GM18517 (cell line): ENCODE measurements around the gene RTL1.

ENCODE experiments used
- ATAC-seq: cut with Tn5 transposase; IDR thresholded peaks from one replicate; pipeline ENCODE4 v1.9.1; 2021; ENCODE audit warnings: mild to moderate bottlenecking, moderate library complexity; ENCODE audit not compliant: unreplicated experiment

Gene RTL1

DNA sequence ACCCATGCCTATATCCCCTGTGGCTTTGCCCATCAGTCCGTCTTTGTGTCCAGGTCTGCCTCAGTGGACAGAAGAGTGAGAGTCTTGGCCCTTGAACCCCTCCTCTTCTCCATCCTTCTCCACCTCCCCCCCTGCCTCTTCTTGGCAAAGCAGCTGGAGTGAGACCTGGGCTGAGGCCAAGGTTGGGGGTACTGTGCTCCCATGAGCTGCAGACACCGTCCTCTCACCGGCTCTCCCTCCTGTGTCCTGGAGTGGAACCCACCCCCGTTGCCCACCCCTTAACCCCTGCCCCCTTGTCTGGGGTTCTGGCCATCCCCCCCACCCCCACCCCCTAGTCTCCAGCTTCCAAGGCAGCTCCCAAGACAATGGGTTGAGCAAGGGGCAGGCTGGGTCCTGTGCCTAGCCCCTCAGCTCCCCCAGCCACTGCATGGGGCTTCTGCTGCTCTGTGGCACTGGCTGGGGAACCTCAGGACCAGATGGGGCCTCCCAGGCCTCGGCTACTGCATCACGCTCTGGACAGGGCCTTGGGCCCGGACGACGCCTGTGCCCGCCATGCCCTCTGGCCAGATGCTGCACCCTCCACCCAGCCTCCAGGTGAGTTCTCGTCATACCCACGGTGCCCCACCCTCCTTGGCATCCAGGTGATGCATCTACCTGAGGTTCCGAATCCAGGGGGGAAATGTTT, 35.7 kb downstream of the RTL1 start:
- ATAC-seq = no peak

DNA sequence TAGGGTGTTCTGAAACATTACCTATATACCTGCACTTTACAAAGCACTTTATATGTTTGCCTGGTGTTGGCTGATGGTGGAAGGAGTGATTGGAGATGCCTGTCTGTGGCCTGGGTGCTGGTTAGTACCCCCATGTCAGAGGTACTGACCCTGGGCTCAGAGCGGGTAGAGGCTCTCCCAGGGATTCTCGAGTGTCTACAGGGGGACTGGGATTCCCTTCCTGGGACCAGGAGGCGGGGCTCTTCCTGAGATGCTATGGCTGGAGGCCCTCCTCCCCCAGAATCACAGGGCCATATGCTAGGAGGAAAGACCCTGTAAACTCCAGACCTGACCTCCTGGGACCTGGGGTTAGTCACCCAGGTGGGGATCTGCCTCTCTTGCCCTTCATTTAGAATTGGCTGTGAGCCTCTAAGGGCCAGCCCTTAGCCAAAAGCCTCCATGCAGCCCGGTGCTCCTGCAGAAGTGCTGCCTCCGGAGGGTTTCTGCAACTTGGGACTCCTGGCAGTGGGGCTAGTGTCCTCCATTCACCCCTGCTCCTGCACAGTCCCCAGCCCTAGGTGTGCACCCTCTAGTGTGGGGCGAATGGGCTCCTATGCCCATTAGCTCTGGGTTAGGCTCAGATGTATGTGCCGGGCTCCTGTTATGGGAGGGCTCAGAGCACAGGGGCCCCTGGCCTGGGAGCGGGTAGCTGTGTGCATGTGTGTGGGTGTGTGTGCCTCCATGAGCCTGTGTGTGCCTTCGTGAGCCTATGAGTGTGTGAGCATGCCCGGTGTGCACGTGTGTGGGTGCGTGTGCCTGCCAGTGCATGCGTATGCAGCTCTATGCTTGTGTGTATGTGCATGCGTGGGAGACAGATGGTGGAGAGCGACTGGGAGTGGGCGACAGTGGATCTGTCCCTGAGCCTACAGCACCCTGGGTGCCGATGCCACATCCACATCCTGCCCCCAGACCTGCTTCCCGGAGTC, 36.6 kb downstream of the RTL1 start:
- ATAC-seq = no peak

DNA sequence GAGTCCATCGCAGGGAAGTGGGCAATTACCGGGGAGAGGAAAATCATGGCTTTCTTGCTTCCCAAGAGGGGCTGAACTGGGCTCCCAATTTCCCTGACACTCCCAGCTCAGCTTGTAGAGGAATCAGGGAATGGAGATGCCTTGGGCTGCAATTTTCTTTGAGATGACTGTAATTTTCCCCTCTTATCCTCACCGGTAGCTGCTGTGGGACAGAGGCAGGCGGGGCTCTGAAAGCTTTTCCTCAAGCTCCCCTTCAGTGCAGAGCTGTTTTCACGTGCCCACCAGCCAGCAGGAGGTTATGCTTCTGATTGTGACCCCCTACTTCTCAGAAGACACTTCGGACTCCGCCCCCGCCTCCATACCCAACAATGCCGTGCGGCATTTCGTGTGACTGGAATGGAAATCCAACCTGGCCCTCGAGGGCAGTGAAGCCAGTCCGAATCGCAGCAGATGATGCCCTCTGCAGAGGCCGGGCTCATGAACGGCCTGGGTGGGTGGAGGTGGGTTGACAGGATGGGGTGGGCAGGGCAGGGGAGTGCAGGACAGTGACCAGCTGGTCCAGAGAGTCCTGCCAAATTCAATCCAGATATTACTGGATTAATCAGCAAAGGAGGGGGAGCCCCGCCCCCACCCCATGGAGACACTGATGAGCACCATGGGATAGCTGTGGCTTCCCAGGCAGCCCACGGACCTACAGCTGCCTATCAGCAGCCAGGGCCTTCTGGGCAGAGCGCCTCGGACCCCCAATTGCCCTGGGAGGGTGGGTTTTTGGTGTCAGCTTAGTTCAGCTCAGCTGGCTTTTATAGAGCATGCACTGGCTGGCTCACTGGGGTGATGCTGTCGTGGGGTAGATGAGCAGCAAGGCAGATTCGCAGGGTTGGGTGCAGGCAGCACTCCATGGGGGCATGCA, 37.6 kb downstream of the RTL1 start:
- no peak for ATAC-seq

DNA sequence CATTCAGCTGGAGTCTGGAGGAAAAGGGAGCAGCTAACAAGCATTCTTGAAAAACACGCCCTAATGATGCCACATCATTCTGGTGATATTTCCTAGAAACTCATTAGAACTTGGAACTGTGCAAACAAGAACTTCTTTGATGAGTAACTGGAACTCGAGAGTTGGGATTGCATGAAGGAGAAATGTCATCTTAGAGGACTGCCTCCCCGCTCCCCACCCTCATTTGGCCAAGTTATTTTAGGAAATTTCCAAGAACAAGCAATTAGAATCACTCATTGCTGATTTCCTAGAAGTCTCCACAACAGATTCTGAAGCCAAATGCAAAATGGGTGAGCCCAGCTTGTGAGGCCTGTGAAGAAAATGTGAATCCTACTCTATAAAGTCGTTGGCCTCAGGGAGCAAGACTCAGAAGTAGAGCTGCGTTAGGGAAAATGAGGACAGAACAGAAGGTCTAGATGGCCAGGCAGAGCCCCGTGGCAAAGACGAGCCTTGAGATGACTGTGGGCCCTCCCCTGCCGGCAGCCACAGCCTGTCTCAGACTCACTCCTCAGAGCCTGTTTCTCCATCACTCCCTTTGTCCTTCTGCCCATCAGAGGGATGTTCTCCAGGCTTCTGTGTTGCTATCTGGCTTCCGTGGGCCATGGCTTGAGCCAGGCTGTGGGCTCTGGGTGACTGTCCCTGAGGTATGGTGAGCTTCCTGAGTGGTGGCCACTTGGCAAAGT, 38.4 kb downstream of the RTL1 start:
- ATAC-seq = no peak

DNA sequence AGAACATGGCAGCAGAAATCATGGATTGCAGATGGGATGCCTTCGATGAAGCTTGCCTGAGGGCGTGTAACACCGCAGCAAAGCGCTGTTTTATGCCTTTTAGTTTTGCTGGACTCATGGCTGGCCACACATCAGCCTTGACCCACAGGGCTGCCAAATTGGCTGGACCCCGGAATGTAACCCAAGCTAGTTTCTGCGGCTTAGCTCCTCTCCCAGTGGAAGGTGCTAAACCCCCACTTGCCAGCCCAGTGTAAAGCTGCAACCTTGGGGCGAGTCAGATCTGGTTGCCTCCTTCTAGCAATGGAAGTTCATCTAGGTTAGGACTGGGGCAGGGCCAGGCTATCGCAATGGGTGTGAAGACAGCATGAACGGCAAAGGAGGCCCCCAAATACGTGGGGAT, 39.3 kb downstream of the RTL1 start:
- no peak for ATAC-seq

DNA sequence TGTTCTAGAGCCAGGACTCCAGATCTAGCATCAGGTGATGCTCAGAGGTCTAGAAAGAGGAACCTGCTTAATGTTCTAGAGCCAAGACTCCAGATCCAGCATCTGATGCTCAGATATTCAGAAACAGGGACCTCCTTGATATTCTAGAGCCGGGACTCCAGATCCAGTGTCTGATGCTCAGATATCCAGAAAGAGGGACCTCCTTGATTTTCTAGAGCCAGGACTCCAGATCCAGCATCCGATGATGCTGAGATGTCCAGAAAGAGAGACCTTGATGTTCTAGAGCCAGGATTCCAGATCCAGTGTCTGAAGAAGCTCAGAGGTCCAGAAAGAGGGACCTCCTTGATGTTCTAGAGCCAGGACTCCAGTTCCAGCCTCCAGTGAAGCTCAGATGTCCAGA, 40.7 kb downstream of the RTL1 start:
- ATAC-seq = no peak

DNA sequence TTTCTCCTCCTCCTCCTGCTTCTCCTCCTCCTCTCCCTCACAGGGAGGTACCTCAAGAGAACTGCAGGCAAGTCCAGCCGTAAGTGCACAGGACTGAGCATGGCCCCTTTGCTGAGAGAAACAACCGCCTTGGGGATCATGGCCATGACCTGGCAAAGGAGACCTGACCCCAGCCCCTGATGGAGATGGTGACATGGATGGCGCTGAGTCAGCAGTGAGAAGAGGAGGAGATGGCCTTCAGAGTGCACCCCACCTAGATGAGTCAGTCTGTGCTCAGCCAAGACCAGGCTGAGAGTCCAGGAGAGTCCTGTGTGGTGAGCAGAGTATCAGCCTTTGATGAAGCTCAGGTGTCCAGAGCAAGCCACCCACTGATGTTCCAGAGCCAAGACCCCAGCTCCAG, 41.2 kb downstream of the RTL1 start:
- no peak for ATAC-seq

DNA sequence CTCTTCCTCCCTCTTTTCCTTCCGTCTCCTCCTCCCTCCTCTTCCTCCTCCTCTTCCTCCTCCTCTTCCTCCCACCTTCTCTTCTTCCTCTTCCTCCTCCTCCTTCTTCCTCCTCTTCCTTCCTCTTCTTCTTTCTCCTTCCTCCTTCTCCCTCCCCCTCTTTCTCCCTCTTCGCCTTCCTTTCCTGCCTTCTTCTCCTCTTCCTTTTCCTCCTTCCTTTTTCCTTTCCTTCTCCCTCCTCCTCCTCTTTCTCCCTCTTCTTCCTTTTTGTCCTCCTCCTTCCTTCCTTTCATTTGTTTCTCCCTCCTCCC, 41.6 kb downstream of the RTL1 start:
- ATAC-seq = no peak

DNA sequence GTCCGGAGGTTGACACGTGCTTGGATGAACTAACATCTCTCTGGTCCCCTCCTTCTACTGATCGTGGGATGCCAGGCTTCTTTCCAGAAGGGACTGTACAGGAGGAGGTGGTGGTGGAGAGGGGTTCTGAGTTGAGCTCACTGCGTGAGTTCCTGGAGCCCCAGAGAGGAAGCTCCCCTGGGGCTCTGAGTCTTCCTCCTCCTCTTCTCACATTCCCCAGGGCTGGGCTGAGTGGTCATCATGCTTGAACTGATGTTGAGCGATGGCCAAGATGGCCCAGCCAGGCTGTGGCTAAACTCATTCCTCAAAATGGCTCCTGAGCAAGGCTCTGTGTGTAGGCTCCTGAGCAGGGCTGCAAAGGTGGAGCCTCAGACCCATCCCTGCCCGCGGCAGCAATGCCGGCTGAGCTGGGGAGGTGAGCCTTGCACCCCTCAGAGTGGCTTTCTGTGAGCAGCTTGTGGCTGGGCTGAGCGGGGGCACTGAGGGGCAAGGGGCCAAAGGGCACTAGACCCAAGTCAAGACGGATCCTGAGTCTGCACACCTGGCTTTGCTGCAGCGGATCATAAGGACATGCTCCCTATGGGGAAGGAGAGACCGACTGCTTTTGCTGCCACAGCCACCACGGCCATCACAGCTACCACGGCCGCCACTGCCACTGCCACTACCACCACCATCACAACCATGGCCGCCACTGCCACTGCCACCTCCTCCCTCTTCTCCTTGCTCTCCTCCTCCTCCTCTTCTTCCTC, 42.2 kb downstream of the RTL1 start:
- no peak for ATAC-seq

DNA sequence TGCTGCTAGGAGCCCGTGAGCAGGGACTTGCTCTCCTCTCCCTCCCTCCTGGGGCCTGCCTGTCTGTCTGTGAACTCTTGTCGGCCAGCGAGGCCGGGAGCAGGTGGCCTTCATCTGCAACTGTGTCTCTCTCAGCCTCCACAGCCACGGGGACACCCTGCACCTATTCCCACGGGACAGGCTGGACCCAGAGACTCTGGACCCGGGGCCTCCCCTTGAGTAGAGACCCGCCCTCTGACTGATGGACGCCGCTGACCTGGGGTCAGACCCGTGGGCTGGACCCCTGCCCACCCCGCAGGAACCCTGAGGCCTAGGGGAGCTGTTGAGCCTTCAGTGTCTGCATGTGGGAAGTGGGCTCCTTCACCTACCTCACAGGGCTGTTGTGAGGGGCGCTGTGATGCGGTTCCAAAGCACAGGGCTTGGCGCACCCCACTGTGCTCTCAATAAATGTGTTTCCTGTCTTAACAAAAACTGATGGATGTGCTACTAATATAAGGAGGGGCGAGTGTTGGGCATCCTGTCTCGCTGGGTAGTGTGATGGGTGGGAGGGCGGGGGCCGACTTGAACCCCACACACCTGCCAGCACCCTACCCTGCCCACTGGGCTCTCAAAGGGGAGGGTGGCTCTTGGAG, 42.9 kb downstream of the RTL1 start:
- ATAC-seq = no peak

DNA sequence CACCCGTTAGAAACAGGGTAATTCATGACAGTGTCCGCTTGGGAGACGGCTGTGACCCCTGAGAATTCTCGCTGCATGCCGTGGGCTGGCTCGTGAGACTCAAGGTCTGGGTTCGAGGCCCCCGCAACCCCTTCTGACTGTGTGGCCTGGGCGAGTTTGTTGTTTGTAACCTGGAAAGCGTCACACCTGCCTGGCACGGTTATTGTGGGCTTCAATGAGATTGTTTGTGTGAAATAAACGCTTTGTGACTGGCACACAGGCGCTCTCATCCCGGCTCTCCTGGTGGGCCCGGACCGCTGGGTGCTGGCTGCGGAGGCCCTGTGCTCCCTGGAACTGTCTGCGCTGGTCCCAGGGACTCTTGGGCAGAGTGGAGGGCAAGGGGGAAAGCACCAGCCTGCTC, 43.7 kb downstream of the RTL1 start:
- ATAC-seq = no peak

DNA sequence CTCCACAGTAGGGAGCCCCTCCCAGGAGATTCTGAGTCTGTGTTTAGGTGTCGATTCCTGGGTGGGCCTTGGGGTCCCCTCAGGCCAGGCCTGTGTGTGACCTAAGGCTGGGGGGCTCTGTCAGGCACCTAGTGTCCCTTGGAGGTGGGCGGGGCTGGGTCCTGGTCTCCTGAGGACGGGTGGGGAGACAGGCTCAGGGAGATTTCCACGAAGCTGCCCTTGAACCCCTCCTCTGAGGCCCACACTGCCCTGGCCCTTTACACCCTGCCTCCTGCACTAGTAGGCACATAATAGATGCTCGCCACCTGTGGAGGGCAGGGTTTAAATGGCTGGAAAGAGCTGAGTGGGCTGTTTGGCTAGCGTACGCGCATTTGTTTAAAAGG, 44.7 kb downstream of the RTL1 start:
- no peak for ATAC-seq

DNA sequence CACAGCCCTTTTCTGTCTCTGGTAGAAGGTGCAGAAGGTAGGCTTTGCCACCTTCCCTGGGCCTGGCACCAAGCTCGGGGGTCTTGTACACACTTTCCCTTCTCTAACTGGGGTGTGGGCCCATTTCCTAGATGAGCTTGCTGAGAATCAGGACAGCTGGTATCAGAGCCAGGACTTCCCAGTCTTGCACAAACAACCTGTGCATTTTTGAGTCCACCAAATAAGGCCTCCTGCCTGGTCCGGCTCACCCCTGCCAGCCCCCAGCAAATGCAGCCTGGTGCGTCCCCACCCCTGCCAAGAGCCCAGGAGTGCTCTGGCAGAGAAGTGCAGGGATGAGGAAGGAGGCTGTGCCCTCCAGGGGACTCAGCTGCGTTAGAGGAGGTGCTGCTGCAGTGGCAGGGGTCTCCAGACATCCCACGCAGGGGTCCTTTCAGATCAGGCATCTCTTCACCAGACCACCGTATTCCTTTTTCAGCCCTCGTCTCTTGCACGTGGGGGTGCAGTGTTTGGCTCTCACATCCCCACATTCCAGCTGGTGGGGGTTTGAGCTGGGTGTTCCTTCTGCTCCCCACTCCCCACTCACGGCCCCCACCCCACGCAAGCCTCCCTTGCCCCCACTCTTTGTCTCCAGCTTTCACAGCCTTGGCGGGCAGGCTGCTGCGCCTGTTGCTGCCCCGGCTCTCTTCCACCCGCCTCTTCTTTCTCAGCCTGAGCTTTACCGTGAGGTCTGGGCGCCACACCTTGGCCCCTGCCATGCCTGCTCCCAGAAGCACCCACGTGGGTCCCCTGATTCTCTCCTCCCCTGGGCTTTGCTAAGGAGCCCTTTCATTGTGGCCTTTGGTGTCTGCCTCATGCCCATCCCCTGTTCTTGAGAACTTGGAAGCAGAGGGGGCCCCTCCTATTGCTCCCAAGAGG, 45.3 kb downstream of the RTL1 start:
- no peak for ATAC-seq

DNA sequence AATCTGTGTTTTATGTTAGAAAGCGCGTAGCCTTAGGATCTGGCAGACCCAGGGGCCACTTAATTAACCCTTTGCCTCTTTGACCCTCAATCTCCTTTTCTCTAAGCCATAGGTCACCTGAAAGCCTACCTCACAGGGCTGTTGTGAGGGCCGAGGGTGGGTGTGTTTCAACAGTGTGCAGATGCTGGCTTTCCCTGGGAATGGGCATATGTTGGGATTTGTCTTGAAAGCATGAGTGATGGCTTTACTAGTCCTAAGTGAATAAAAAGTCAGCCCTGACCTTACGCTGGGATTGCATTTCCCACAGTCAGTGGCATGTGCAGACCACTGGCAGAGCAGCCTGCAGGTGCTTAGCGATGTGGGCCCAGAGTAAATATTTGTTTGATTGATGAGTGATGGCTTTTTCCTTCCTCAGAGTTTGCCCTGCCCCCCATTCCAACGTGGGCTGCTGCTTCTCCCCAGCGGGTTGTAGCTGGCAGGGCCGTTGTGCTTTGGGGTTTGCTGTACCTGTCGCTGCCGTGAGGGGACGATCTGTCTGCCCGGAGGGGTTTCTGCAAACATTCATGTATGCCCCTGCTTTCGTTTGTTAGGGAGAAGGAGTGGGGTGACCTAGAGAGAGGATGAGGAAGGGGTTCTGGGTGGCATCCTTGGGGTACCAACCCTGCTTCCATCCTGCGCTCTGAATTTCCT, 46.1 kb downstream of the RTL1 start:
- no peak for ATAC-seq

DNA sequence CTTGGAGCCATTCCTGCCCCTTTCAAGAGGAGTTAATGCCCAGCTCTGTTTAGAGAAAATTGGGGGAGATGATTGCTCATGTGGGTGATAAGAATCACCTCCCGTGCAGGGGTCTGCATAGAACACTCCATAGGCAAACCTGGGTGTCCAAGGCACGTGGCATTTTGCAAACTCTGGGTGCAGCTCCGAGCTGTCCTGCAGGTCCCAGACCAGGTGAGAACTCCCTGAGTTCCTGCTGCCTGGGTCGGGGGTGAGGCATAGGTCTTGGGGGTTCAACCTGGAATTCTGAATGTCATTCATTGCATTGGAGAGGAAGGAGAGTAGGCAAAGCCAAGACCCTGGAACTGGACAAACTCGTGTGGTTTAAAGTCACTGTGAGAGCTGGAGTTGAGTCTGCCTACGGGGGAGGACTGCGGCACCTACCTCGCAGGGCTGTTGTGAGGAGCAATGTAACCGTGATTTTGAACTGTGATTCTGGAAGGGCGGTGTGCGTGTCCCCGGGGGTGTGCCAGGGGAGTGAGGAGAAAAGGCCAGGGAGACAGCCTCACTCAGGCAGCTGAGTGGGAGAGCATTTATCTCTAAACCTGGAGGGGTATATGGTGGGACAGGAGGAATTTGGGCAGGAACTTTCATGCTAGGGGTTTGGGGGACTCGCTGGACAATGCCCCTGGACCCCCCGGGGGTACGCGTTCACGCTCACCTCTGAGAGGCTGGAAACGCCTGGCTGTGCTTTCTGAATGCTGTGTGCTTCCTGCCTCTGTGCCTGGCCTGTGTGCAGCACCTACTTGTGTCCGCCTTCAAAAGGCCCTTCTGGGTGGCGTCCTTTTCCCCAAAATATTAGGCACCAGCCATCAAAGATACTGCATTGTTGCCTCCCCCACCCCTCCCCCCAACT, 47.2 kb downstream of the RTL1 start:
- ATAC-seq = no peak

DNA sequence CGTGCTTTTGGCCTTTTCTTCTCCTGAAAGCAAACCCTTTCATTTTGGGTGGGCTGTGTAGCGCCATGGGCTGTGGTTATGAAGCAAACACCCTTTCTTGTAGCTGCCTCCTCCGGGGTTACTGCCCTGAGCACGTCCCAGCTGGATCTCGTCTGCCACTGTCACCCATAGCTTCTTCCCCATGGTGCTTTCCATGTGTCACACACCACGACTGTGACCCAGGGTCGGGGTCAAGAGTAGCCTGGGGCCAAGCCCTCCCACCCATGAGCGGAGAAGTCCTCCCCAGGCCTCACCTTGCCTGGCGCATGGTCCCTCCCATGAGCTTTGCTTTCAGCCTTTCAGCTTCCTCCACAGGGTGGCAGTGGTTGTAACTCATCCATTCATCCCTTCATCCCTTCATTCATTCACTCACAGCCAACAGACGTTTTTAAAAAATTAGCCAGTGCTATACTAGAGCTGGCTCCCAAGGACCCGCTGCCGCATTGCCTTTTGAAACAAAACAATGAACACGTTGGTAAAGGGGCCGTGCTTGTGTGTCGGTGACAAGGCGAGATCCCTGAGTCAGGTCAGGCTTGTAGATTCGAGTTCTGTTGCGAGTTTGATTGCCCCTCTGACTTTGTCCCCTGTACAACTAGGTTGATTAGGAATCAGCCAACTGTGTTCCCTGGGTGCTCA, 48.1 kb downstream of the RTL1 start:
- no peak for ATAC-seq
